ENCODE measurements around the gene PTCSC3. TPM values are rescaled to one million over a fixed set of nuclear protein-coding genes. Genes with fewer than 3 reads are reported as not detected.

The PTCSC3 gene
- total RNA-seq, 1 donor: not detected

DNA sequence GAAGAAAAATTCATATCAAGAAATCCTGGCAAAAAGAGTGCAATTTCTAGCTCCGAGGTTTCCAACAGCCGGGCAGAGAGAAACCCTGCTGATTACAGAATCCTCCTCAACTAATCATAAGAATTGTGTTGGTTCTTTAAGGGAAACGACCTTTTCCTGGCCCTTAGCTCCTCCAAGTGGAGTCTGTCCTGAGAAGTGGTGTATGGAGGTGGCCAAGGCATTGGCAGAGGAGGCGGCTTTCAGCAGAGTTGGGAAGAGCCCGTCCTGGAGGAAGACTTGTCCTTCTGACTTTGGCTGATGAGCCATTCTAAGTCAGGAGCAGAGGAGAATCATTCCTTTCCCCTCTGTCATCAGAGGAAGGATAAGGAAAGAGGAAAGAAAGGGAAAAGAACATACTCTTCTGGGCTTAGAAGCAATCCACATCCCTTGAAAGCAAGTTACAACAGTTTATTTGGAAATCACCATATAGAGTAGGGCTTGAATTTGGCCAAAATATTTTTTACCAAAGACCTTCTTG is 46.5 kb upstream of the PTCSC3 start:
- Histone ChIP-seq H3K27me3 (ENCODE audit: insufficient read depth, low read length) (no peaks in the 10 kb centered on the region), H3K36me3 (ENCODE audit: insufficient read depth, low read length) (no peaks in the 10 kb centered on the region), H4K20me1 (ENCODE audit: insufficient read depth, low read length) (no peaks in the 10 kb centered on the region), H3K4me2 (ENCODE audit: insufficient read depth, low read length) (no peak overlapping the region), H3K27ac (ENCODE audit: low read depth, low read length) (no peak overlapping the region), H3K9me3 (ENCODE audit: low read depth, low read length) (no peaks in the 10 kb centered on the region), H3K4me3 (ENCODE audit: insufficient read depth, low read length) (no peak overlapping the region), H3K79me2 (ENCODE audit: insufficient read depth, low read length) (no peaks in the 10 kb centered on the region), H3K4me1 (ENCODE audit: insufficient read depth, low read length) (no peaks in the 10 kb centered on the region), H2AFZ (ENCODE audit: low read length) (no peak overlapping the region)
- no peak for DNase-seq (ENCODE audit: insufficient read length, low spot score, missing footprints)
- TF ChIP-seq, protein P1, sequence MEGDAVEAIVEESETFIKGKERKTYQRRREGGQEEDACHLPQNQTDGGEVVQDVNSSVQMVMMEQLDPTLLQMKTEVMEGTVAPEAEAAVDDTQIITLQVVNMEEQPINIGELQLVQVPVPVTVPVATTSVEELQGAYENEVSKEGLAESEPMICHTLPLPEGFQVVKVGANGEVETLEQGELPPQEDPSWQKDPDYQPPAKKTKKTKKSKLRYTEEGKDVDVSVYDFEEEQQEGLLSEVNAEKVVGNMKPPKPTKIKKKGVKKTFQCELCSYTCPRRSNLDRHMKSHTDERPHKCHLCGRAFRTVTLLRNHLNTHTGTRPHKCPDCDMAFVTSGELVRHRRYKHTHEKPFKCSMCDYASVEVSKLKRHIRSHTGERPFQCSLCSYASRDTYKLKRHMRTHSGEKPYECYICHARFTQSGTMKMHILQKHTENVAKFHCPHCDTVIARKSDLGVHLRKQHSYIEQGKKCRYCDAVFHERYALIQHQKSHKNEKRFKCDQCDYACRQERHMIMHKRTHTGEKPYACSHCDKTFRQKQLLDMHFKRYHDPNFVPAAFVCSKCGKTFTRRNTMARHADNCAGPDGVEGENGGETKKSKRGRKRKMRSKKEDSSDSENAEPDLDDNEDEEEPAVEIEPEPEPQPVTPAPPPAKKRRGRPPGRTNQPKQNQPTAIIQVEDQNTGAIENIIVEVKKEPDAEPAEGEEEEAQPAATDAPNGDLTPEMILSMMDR (IDR thresholded peaks at IDR 0.05; ENCODE audit: extremely low read depth, low read depth, low read length): no peak

DNA sequence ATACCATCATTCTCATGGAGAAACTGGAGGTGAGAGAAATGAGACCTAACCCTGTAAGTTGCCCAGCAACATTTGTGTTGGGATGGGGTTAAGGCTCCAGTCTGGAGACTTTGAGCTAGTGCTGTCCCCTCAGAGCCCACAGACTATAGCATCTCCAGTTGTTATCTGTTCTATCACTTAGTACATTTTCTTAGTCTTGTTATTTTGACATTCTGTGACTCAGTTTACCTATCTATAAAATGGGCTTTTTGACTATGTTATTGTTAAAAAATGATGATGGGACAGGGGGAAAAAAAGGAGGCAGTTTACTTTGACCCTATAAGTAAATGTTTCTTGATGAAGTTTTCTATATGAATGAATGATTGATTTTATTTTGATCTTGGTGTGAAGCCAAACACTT is 45.8 kb upstream of the PTCSC3 start:
- Histone ChIP-seq H3K36me3 (ENCODE audit: insufficient read depth, low read length) (no peaks in the 10 kb centered on the region), H3K4me2 (ENCODE audit: insufficient read depth, low read length) (no peak overlapping the region), H2AFZ (ENCODE audit: low read length) (no peak overlapping the region), H3K27ac (ENCODE audit: low read depth, low read length) (no peak overlapping the region), H3K27me3 (ENCODE audit: insufficient read depth, low read length) (no peaks in the 10 kb centered on the region), H4K20me1 (ENCODE audit: insufficient read depth, low read length) (no peaks in the 10 kb centered on the region), H3K4me1 (ENCODE audit: insufficient read depth, low read length) (no peaks in the 10 kb centered on the region), H3K4me3 (ENCODE audit: insufficient read depth, low read length) (no peak overlapping the region), H3K9me3 (ENCODE audit: low read depth, low read length) (no peaks in the 10 kb centered on the region), H3K79me2 (ENCODE audit: insufficient read depth, low read length) (no peaks in the 10 kb centered on the region)
- DNase-seq (ENCODE audit: insufficient read length, low spot score, missing footprints): no peak
- TF ChIP-seq, protein P1 (IDR thresholded peaks at IDR 0.05; ENCODE audit: extremely low read depth, low read depth, low read length): no peak

- H3K79me2 ChIP-seq (ENCODE audit: insufficient read depth, low read length): no peaks in the 10 kb centered on the region
- TF ChIP-seq, protein P1 (IDR thresholded peaks at IDR 0.05; ENCODE audit: extremely low read depth, low read depth, low read length): no peak
- no peaks in the 10 kb centered on the region for H3K9me3 ChIP-seq (ENCODE audit: low read depth, low read length)
- H3K4me3 ChIP-seq (ENCODE audit: insufficient read depth, low read length): no peak overlapping the region
- H4K20me1 ChIP-seq (ENCODE audit: insufficient read depth, low read length): no peaks in the 10 kb centered on the region
- H3K27me3 ChIP-seq (ENCODE audit: insufficient read depth, low read length): no peaks in the 10 kb centered on the region
- no peak overlapping the region for H2AFZ ChIP-seq (ENCODE audit: low read length)
- no peaks in the 10 kb centered on the region for H3K36me3 ChIP-seq (ENCODE audit: insufficient read depth, low read length)
- no peaks in the 10 kb centered on the region for H3K4me1 ChIP-seq (ENCODE audit: insufficient read depth, low read length)
- DNase-seq (ENCODE audit: insufficient read length, low spot score, missing footprints): no peak
- H3K27ac ChIP-seq (ENCODE audit: low read depth, low read length): no peak overlapping the region
- no peak overlapping the region for H3K4me2 ChIP-seq (ENCODE audit: insufficient read depth, low read length)
Measured at GRCh38 chr14:36221112-36221511, 44.6 kb upstream of the PTCSC3 start.

- TF ChIP-seq, protein P1 (IDR thresholded peaks at IDR 0.05; ENCODE audit: extremely low read depth, low read depth, low read length): no peak
- Histone ChIP-seq H3K27me3 (ENCODE audit: insufficient read depth, low read length) (no peaks in the 10 kb centered on the region), H3K4me2 (ENCODE audit: insufficient read depth, low read length) (no peak overlapping the region), H3K79me2 (ENCODE audit: insufficient read depth, low read length) (no peaks in the 10 kb centered on the region), H3K27ac (ENCODE audit: low read depth, low read length) (no peak overlapping the region), H3K4me3 (ENCODE audit: insufficient read depth, low read length) (no peak overlapping the region), H2AFZ (ENCODE audit: low read length) (no peak overlapping the region), H3K4me1 (ENCODE audit: insufficient read depth, low read length) (no peaks in the 10 kb centered on the region), H4K20me1 (ENCODE audit: insufficient read depth, low read length) (no peaks in the 10 kb centered on the region), H3K9me3 (ENCODE audit: low read depth, low read length) (no peaks in the 10 kb centered on the region), H3K36me3 (ENCODE audit: insufficient read depth, low read length) (no peaks in the 10 kb centered on the region)
- no peak for DNase-seq (ENCODE audit: insufficient read length, low spot score, missing footprints)
Measured at GRCh38 chr14:36217732-36218131, 41.2 kb upstream of the PTCSC3 start.

Data from osteoblast (primary cell).